Measurements from ENCODE around the gene KANSL1L. TPM values are rescaled to one million over a fixed set of nuclear protein-coding genes. Genes with fewer than 3 reads are reported as not detected.

The KANSL1L gene
- total RNA-seq, 1 donor from 2014 or later, result 34.4 TPM

DNA sequence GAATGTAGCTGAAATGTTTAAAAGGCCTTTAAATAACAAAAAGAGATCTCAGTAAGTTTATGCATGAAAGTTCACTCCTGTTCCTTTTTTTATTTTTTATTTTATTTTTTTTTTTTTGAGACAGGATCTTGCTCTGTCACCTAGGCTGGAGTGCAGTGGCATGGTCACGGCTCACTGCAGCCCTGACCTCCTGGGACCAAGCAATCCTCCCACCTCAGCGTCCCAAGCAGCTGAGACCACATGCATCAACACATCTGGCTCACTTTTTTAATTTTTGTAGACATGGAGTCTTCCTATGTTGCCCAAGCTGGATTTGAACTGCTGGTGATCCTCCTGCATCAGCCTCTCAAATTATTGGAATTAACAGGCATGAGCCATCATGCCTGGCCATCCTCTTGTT lies 84.3 kb downstream of the KANSL1L start:
- intact Hi-C loops (cut with DNase I), result no loop called here
- H3K9me3 ChIP-seq, result no peaks in the 10 kb centered on the region
- H3K4me1 ChIP-seq, result no peaks in the 10 kb centered on the region
- no peaks in the 10 kb centered on the region for H3K27me3 ChIP-seq (ENCODE audit: low read depth)
- no peak for DNase-seq
- TF ChIP-seq, protein P1, sequence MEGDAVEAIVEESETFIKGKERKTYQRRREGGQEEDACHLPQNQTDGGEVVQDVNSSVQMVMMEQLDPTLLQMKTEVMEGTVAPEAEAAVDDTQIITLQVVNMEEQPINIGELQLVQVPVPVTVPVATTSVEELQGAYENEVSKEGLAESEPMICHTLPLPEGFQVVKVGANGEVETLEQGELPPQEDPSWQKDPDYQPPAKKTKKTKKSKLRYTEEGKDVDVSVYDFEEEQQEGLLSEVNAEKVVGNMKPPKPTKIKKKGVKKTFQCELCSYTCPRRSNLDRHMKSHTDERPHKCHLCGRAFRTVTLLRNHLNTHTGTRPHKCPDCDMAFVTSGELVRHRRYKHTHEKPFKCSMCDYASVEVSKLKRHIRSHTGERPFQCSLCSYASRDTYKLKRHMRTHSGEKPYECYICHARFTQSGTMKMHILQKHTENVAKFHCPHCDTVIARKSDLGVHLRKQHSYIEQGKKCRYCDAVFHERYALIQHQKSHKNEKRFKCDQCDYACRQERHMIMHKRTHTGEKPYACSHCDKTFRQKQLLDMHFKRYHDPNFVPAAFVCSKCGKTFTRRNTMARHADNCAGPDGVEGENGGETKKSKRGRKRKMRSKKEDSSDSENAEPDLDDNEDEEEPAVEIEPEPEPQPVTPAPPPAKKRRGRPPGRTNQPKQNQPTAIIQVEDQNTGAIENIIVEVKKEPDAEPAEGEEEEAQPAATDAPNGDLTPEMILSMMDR (IDR thresholded peaks at IDR 0.05), result no peak
- H3K36me3 ChIP-seq, result no peaks in the 10 kb centered on the region
- H3K27ac ChIP-seq, result no peak overlapping the region
- H3K4me3 ChIP-seq, result no peak overlapping the region
- no peak for ATAC-seq

DNA sequence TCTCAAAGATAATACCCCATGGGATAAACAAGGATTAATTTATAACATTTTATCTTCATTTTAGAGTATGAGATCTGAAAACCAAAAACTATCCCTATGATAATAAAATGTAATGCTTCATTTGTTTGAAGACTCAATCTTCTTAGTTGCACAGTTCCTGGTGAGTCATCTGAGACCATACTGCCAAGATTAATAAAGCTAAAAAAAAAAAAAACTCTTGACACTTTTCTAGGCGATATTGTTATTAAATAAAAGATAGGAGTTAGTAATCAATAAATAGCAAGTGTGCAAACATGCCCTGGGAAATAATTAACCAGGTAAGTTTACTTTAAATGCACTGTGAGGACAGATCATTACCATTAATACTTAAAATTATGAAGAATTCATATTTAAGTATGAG lies 84.9 kb downstream of the KANSL1L start:
- no peaks in the 10 kb centered on the region for H3K9me3 ChIP-seq
- no peaks in the 10 kb centered on the region for H3K4me1 ChIP-seq
- TF ChIP-seq, protein P1 (IDR thresholded peaks at IDR 0.05), result no peak
- H3K36me3 ChIP-seq, result no peaks in the 10 kb centered on the region
- H3K27ac ChIP-seq, result no peak overlapping the region
- intact Hi-C loops (cut with DNase I), result no loop called here
- no peaks in the 10 kb centered on the region for H3K27me3 ChIP-seq (ENCODE audit: low read depth)
- no peak for DNase-seq
- ATAC-seq, result no peak
- no peak overlapping the region for H3K4me3 ChIP-seq

DNA sequence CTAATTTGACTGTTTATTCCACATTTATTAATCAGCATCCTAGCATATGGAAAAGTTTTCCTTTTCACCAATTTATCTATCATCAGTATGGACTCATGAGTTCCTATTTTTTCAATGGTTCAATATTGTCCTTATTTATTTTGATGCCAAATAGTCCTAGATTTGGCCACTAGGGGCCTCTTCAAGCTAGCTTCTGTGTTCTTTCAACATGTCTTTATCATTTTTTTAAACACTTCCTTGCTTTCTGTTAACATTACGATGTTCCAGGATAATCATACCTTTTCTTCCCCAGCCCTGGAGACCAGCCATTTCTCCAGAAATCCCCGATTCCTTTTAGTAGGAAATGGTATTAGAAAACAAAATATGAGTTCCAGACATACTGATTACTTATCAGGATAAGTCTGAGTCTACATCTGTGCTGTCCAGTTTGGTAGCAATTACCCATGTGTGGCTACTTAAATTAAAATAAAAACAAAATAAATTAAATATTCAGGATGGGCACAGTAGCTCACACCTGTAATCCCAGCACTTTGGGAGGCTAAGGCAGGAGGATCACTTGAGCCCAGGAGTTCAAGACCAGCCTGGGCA lies 98.2 kb downstream of the KANSL1L start:
- ATAC-seq (no peak), DNase-seq (no peak)
- TF ChIP-seq, protein P1 (IDR thresholded peaks at IDR 0.05), result peak; percentile 42
- intact Hi-C loops (cut with DNase I), result no loop called here
- Histone ChIP-seq H3K9me3 (no peaks in the 10 kb centered on the region), H3K27ac (no peak overlapping the region), H3K36me3 (no peaks in the 10 kb centered on the region), H3K4me1 (peaks cover 4% of the 10 kb centered on the region), H3K27me3 (ENCODE audit: low read depth) (no peaks in the 10 kb centered on the region), H3K4me3 (no peak overlapping the region)

DNA sequence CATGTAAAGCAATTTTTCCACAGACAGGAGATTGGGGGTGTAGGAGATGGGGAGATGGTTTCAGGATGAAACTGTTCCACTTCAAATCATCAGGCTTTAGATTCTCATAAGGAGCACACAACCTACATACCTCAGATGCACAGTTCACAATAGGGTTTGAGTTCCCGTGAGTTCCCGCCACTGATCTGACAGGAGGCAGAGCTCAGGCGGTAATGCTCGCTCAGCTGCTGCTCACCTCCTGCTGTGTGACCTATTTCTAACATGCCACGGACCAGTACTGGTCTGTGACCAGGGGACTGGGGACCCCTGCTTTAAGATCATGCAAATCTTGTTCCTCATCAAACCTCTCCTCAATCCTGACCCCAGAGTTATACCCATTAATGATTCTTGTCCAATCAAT lies 98.7 kb downstream of the KANSL1L start:
- Histone ChIP-seq H3K4me3 (no peak overlapping the region), H3K27ac (no peak overlapping the region), H3K9me3 (no peaks in the 10 kb centered on the region), H3K4me1 (peaks cover 4% of the 10 kb centered on the region), H3K36me3 (no peaks in the 10 kb centered on the region), H3K27me3 (ENCODE audit: low read depth) (no peaks in the 10 kb centered on the region)
- no peak for DNase-seq
- ATAC-seq, result no peak
- intact Hi-C loops (cut with DNase I), result no loop called here
- TF ChIP-seq, protein P1 (IDR thresholded peaks at IDR 0.05), result no peak

DNA sequence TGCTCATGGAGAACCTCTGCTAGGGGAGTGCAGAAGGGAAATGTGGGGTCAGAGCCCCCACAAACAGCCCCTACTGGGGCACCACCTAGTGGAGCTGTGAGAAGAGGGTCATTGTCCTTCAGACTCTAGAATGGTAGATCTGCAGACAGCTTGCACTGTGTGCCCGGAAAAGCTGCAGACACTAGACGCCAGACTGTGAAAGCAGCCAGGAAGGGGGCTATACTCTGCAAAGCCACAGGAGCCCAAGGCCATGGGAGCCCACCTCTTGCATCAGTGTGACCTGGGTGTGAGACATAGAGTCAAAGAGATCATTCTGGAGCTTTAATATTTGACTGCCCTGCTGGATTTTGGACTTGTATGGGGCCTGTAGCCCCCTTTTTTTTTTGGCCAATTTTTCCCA lies 107.9 kb downstream of the KANSL1L start:
- DNase-seq (no peak), ATAC-seq (no peak)
- Histone ChIP-seq H3K36me3 (peaks cover 9% of the 10 kb centered on the region), H3K27me3 (ENCODE audit: low read depth) (no peaks in the 10 kb centered on the region), H3K27ac (no peak overlapping the region), H3K4me3 (no peak overlapping the region), H3K4me1 (no peaks in the 10 kb centered on the region), H3K9me3 (no peaks in the 10 kb centered on the region)
- TF ChIP-seq, protein P1 (IDR thresholded peaks at IDR 0.05), result no peak
- intact Hi-C loops (cut with DNase I), result no loop called here

Measured in lower lobe of right lung (tissue), 2 donors.